ENCODE measurements around the gene NUDT14. TPM values are rescaled to one million over a fixed set of nuclear protein-coding genes. Genes with fewer than 3 reads are reported as not detected.

NUDT14 gene
- total and polyA plus RNA-seq, 2 of the 8 experiments (the other 6 are each of a cell fraction or from before 2014, with no cell fraction given): 25.5 to 33.3 TPM

DNA sequence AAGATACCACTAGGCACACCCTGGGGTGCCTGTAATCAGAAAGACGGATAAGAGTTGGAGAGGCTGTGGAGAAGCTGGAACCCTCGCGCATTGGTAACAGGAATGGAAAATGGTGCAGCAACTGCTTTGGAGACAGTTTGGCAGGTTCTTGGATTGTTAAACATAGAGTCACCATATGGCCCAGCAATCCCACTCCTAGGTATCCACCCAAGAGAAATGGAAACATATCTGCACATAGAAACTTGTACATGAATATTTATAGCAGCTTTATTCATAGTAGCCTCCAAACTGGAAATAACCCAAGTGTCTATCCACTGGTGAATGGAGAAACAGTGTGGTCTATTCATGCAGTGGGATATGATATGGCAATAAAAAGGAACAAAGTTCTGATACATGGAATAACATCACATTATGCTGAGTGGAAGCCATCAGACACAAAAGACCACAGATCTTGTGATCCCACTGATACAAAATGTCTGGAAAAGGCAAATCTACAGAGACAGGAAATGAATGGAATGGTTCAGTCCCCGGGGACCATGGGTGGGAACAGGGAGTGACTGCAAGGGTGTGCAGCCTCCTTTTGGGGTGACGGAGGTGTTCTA lies 57.9 kb downstream of the NUDT14 start (continued):
- no peak for TF ChIP-seq ZNF274 (IDR thresholded peaks at IDR 0.05; ENCODE audit: borderline replicate concordance, extremely low read depth, low read length)
- no peak for TF ChIP-seq SIRT6 (IDR thresholded peaks at IDR 0.05; ENCODE audit: low read length)

Small RNA genes within 50 kb of the gene (microRNA-seq; reads per million reads assigned to microRNA genes)
- gene MIR6765 (ENCODE audit: borderline microRNAs expressed in 2 of 2, borderline number of aligned reads in 2 of 2, borderline replicate concordance in 1 of 2): 0 reads per million in 2 experiments

Small RNA genes within 50 kb of the gene (small RNA-seq; reads per million reads assigned to genes)
- not detected for gene MIR6765 (ENCODE audit: insufficient read depth)

Other genes starting within 250 kb of the NUDT14 start
- gene AHNAK2, start 202.9 kb downstream of the NUDT14 start, total RNA-seq (2021; fragmentation: NEBNext Ultra II Directional; extraction: Animal tissue kit (Norgen Biotek cat#: 25700)): 1.5 and 2.0 TPM in 2 replicates
- 0.64 and 0.95 TPM in 2 replicates for gene AHNAK2, start 202.9 kb downstream of the NUDT14 start, polyA plus RNA-seq (2011; rRNA removed)
- gene CLBA1, start 195.5 kb downstream of the NUDT14 start, total RNA-seq (2021; fragmentation: NEBNext Ultra II Directional; extraction: Animal tissue kit (Norgen Biotek cat#: 25700)): 2.1 and 2.4 TPM in 2 replicates
- 1.6 and 2.3 TPM in 2 replicates for gene CLBA1, start 195.5 kb downstream of the NUDT14 start, polyA plus RNA-seq (2011; rRNA removed)
- gene CDCA4, start 160.2 kb downstream of the NUDT14 start, total RNA-seq (2021; fragmentation: NEBNext Ultra II Directional; extraction: Animal tissue kit (Norgen Biotek cat#: 25700)): 48.6 and 49.9 TPM in 2 replicates
- gene CDCA4, start 160.2 kb downstream of the NUDT14 start, polyA plus RNA-seq (2011; rRNA removed): 62.4 and 80.6 TPM in 2 replicates
- not detected in 2 replicates for gene GPR132, start 115.9 kb downstream of the NUDT14 start, total RNA-seq (2021; fragmentation: NEBNext Ultra II Directional; extraction: Animal tissue kit (Norgen Biotek cat#: 25700))
- gene GPR132, start 115.9 kb downstream of the NUDT14 start, polyA plus RNA-seq (2011; rRNA removed): 0.11 and 0.28 TPM in 2 replicates
- 6.2 and 8.9 TPM in 2 replicates for gene JAG2, start 12.5 kb downstream of the NUDT14 start, total RNA-seq (2021; fragmentation: NEBNext Ultra II Directional; extraction: Animal tissue kit (Norgen Biotek cat#: 25700))
- 2.8 and 4.8 TPM in 2 replicates for gene JAG2, start 12.5 kb downstream of the NUDT14 start, polyA plus RNA-seq (2011; rRNA removed)
- gene BTBD6, start 67.2 kb upstream of the NUDT14 start, total RNA-seq (2021; fragmentation: NEBNext Ultra II Directional; extraction: Animal tissue kit (Norgen Biotek cat#: 25700)): 10.2 and 11.6 TPM in 2 replicates
- gene BTBD6, start 67.2 kb upstream of the NUDT14 start, polyA plus RNA-seq (2011; rRNA removed): 9.8 and 10.1 TPM in 2 replicates
- gene BRF1, start 119.7 kb upstream of the NUDT14 start, total RNA-seq (2021; fragmentation: NEBNext Ultra II Directional; extraction: Animal tissue kit (Norgen Biotek cat#: 25700)): 18.3 and 18.5 TPM in 2 replicates
- gene BRF1, start 119.7 kb upstream of the NUDT14 start, polyA plus RNA-seq (2011; rRNA removed): 7.7 and 12.5 TPM in 2 replicates
- gene PACS2, start 133.4 kb upstream of the NUDT14 start, total RNA-seq (2021; fragmentation: NEBNext Ultra II Directional; extraction: Animal tissue kit (Norgen Biotek cat#: 25700)): 62.3 and 62.8 TPM in 2 replicates
- gene PACS2, start 133.4 kb upstream of the NUDT14 start, polyA plus RNA-seq (2011; rRNA removed): 38.0 and 65.4 TPM in 2 replicates
- 0.39 and 0.82 TPM in 2 replicates for gene TEX22, start 217.2 kb upstream of the NUDT14 start, total RNA-seq (2021; fragmentation: NEBNext Ultra II Directional; extraction: Animal tissue kit (Norgen Biotek cat#: 25700))
- gene TEX22, start 217.2 kb upstream of the NUDT14 start, polyA plus RNA-seq (2011; rRNA removed): 0.24 and 0.67 TPM in 2 replicates
- gene MTA1, start 238.5 kb upstream of the NUDT14 start, total RNA-seq (2021; fragmentation: NEBNext Ultra II Directional; extraction: Animal tissue kit (Norgen Biotek cat#: 25700)): 217 and 221 TPM in 2 replicates
- 73.9 and 159 TPM in 2 replicates for gene MTA1, start 238.5 kb upstream of the NUDT14 start, polyA plus RNA-seq (2011; rRNA removed)